ENCODE results near the gene RARB.

- no peak for TF ChIP-seq CTCF (IDR thresholded peaks at IDR 0.05)
- TF ChIP-seq POLR2A (IDR thresholded peaks at IDR 0.05), result no peak
These were observed 124.2 kb downstream of the RARB start for GRCh38 chr3:25552251-25552650.

Measured in stomach (tissue), 4 donors.